IMR-90 (cell line): Measurements from ENCODE around the gene SASH1.

Experiments
- CEBPB ChIP-seq: IDR thresholded peaks from 2 replicates; pipeline ENCODE4 v1.6.1; 2012; ENCODE audit warnings: low read depth, low read length, improper control_type of control experiment
- CHD1 ChIP-seq: IDR thresholded peaks from 2 replicates; pipeline ENCODE4 v1.6.1; 2012; ENCODE audit warnings: low read depth, low read length, improper control_type of control experiment
- FOS ChIP-seq: fragments of 150-350 bp; IDR thresholded peaks from 2 replicates; pipeline ENCODE4 v1.6.1; 2016; ENCODE audit warnings: low read depth, low read length
- MXI1 ChIP-seq: IDR thresholded peaks from 2 replicates; pipeline ENCODE4 v1.6.1; 2012; ENCODE audit warnings: low read depth, mild to moderate bottlenecking, low read length, moderate library complexity, borderline replicate concordance
- NFE2L2 ChIP-seq: fragments of 150-350 bp; IDR thresholded peaks from 2 replicates; pipeline ENCODE4 v1.6.1; 2016; ENCODE audit warnings: low read depth, mild to moderate bottlenecking, low read length
- RAD21 ChIP-seq: IDR thresholded peaks from 2 replicates; pipeline ENCODE4 v1.6.1; 2012; ENCODE audit warnings: low read length, improper control_type of control experiment
- TF ChIP-seq, protein P1 (sequence below): fragments of 150-350 bp; IDR thresholded peaks from 2 replicates; pipeline ENCODE4 v1.6.1; 2017; ENCODE audit warnings: mild to moderate bottlenecking, antibody characterized with exemption, low read length, low read depth
- TF ChIP-seq, protein P2 (sequence below): conservative IDR thresholded peaks from 2 replicates; pipeline ENCODE4 v1.5.1; 2012; ENCODE audit warnings: mild to moderate bottlenecking, low read depth, low read length, improper control_type of control experiment

DNA sequence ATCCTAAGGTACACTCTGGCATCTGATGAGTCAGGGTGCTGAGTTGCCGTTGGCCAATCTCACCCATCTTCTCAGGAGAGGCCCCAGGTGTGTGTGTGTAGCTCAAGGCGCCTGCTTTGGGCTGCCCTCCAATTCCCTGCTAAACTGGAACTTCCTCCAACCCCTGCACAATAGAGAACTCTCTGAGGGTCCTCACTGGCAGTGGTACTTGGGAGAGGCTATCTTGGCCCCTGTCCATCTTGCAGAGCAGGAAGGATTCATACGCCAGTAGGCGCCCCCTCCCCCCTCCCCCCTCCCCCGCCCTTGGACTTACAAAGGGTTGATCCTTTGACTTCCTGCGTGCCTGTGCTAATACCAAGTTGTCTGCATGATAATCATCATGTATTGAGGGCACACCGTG, 173.6 kb downstream of the SASH1 start:
- no peak for TF ChIP-seq RAD21
- TF ChIP-seq, protein P1, sequence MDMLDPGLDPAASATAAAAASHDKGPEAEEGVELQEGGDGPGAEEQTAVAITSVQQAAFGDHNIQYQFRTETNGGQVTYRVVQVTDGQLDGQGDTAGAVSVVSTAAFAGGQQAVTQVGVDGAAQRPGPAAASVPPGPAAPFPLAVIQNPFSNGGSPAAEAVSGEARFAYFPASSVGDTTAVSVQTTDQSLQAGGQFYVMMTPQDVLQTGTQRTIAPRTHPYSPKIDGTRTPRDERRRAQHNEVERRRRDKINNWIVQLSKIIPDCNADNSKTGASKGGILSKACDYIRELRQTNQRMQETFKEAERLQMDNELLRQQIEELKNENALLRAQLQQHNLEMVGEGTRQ, result no peak
- TF ChIP-seq, protein P2, sequence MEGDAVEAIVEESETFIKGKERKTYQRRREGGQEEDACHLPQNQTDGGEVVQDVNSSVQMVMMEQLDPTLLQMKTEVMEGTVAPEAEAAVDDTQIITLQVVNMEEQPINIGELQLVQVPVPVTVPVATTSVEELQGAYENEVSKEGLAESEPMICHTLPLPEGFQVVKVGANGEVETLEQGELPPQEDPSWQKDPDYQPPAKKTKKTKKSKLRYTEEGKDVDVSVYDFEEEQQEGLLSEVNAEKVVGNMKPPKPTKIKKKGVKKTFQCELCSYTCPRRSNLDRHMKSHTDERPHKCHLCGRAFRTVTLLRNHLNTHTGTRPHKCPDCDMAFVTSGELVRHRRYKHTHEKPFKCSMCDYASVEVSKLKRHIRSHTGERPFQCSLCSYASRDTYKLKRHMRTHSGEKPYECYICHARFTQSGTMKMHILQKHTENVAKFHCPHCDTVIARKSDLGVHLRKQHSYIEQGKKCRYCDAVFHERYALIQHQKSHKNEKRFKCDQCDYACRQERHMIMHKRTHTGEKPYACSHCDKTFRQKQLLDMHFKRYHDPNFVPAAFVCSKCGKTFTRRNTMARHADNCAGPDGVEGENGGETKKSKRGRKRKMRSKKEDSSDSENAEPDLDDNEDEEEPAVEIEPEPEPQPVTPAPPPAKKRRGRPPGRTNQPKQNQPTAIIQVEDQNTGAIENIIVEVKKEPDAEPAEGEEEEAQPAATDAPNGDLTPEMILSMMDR, result no peak
- TF ChIP-seq CHD1, result no peak
- no peak for TF ChIP-seq FOS
- no peak for TF ChIP-seq MXI1
- TF ChIP-seq NFE2L2, result no peak
- no peak for TF ChIP-seq CEBPB
